GM19025 (cell line): ENCODE results near the gene RPL10.

ENCODE experiments used
- ATAC-seq: cut with Tn5 transposase; IDR thresholded peaks from one replicate; pipeline ENCODE4 v1.9.1; 2021; ENCODE audit warnings: mild to moderate bottlenecking, low read depth, moderate library complexity; ENCODE audit not compliant: unreplicated experiment

RPL10 gene

DNA sequence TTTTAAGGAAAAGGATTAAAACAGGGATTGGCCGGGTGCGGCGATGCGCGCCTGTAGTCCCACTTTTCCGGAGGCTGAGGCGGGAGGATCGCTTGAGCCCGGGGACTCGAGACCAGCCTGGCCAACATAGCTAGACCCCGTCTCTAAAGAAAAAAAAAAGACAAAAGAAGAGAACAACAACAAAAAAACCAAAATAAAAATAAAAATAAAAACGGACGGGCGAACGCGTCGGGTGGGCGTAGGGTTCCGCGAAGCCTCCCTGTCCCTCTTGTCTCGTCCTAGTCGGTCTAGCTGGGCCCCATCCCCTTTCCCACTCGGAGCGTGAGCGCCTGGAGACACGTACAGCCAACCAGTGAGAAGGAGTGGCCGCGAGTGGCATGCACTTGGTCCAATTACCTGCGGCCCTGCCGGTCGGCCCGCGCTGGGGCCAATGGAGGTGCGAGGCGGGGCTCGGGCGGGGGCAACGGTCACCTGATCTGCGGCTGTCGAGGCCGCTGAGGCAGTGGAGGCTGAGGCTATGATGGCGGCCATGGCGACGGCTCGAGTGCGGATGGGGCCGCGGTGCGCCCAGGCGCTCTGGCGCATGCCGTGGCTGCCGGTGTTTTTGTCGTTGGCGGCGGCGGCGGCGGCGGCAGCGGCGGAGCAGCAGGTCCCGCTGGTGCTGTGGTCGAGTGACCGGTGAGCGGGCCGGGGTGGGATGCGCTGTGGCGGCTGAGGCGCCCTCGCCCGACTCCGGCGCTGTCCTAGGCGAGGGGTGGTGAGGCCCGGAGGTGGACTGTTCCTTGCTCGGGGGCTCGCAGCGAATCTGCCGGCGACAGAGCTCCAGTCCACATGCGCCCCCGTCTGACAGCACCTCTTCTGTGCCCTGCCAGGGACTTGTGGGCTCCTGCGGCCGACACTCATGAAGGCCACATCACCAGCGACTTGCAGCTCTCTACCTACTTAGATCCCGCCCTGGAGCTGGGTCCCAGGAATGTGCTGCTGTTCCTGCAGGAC is 30.3 kb downstream of the RPL10 start, which contains the start of gene ATP6AP1:
TSS of gene ATP6AP1 (plus strand) at position 502 of the 996 bp plus-strand sequence. CDS start at position 518, 16 bp downstream.
- peak; percentile 99 for ATAC-seq

DNA sequence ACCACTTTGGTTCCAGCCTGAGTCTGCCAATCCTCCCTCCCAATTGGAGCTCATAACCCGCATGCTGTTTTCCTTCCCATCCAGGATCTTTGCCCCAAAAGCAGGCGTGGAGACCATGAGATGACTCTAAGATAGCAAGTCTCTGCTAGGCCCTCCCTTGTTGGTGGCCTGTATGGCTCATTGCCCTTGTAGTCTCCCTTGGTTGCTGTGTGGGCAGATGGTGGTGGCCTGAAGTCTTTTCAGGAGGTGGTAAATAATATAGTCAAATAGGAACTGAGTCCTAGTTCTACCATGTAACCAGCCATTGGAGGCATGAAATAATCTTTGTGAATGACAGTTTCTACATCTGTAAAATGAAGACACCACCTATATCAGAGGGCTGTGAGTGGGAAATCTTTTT is 31.5 kb downstream of the RPL10 start:
- ATAC-seq = no peak

DNA sequence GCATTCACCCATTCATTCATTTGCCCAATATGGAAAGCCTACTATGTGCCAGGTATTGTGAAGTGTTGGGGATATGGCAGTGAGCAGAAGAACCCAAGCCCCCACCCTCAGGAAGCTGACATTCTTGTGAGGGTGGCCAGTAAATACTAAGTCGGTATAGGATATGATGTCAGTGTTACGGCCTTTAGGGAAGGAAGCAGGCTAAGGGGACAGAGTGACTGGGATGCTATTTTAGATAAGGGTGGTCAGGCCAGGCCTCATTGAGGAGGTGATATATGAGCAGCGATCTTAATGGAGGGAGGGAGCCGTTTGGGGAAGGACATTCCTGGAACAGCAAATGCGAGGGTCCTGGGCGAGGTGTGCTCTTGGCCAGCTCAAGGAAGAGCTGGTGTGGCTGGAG is 32.3 kb downstream of the RPL10 start:
- ATAC-seq = no peak

DNA sequence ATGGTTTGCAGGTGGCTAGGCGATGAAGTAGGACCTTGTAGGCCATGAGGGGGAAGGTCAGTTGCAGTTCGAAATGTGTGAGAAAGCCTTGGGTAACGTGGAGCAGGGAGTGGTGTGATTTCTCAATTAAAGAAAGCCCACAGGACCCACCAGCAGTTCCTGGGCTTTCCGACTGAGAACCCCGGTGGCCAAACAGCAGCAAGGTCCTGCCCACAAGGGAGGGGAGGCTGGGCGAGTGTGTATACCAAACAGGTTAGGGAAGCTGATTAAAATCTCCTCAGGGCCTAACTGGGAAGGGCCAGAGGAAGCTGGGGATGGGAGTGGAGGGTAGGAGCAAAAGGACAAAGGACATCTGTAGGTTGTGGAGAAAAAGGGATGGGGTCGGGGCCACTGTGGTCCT is 32.7 kb downstream of the RPL10 start:
- ATAC-seq = no peak

DNA sequence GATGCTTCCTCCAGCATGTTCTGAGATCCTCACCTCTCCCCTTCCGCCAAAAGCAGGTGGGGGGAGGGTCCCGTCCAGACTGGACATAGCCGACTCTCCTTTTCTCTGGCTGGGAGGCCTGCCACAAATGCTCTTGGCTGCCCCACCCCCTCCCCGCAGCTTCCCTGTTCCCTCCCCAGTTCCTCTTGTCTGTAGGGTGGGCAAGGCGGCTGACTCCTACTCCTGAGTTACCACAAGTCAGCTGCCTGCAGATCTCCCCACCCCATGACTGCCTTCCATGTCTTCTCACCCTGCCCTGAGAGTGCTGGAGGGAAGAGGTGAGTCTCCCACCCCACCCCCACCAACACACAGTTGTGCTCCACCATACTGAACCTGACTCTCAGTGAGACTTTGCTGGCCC is 33.2 kb downstream of the RPL10 start:
- ATAC-seq = no peak

DNA sequence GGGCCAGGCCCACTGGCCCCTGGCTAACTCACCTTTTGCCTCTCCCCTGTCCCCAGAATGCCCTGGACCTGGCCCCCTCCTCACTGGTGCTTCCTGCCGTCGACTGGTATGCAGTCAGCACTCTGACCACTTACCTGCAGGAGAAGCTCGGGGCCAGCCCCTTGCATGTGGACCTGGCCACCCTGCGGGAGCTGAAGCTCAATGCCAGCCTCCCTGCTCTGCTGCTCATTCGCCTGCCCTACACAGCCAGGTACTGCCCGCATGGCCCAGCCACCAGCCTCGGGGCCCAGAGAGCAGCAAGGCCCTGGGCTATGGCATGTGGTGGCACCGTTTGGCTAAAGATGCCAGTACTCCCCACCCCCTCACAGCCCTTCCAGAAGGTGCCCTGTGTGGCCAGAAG is 34.0 kb downstream of the RPL10 start:
- ATAC-seq = no peak

DNA sequence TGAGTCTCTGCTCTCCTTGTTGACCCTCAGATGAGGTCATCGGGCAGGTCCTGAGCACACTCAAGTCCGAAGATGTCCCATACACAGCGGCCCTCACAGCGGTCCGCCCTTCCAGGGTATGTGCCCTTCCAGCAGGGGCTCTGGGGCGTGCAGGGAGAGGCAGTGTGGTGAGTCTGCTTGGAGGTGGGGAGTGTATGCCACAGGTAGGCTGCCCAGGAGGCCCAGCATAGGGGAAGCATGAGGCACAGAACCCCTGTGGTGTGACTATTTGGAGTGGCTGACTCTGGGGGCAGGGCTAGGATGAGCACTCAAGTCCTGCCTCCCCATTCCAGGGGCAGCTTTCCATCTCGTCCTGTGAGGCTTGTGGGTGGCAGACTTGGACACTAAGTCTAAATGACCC is 35.4 kb downstream of the RPL10 start:
- ATAC-seq = no peak

DNA sequence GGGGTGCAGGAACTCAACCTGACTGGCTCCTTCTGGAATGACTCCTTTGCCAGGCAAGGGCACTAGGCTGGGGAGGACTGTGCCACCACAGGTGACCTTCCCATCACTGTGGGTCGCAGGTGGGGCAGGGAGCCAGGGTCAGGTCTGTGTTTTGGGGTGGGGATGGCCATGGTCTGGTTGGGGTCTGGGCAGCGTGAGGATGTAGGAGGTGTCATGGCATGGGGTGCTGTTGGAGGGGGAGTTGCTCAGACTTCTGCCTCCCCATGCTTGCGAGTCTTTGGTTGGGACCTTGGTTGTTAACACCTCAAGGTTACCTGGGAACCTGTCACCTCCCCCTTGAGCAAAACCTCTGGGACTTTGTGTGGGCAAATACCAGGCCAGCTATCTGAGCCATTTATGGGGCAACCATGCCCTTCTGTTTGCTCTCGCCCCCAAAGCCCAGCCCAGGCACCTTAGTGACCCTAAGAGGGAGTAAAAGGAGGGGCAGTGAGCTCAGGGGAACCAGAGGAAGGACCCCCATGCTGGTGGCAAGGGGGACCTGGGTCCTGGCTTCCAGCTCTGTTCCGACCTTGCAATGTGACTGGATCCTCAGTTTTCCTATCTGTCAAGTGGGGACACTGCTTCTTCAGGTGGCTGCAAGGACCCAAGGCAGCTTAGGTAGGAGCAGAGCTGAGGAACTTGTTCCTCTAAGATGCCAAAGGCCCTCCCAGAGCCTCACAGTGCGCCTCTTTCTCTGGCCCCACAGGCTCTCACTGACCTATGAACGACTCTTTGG is 36.4 kb downstream of the RPL10 start:
- ATAC-seq = no peak

DNA sequence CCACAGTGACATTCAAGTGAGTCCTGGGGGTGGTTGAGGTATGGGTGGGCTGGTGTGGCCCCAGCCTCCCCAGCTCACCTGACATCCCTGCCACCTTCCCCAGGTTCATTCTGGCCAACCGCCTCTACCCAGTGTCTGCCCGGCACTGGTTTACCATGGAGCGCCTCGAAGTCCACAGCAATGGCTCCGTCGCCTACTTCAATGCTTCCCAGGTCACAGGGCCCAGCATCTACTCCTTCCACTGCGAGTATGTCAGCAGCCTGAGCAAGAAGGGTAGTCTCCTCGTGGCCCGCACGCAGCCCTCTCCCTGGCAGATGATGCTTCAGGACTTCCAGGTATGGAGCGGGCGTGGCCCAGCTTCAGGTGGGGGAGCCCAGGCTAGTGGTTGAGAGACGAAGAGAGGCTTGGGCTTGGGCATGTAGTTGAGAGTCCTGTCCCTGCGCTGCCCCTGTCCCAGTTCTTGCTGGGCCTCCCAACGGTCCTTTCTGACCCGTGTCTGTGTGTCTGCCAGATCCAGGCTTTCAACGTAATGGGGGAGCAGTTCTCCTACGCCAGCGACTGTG is 37.1 kb downstream of the RPL10 start:
- ATAC-seq = no peak

DNA sequence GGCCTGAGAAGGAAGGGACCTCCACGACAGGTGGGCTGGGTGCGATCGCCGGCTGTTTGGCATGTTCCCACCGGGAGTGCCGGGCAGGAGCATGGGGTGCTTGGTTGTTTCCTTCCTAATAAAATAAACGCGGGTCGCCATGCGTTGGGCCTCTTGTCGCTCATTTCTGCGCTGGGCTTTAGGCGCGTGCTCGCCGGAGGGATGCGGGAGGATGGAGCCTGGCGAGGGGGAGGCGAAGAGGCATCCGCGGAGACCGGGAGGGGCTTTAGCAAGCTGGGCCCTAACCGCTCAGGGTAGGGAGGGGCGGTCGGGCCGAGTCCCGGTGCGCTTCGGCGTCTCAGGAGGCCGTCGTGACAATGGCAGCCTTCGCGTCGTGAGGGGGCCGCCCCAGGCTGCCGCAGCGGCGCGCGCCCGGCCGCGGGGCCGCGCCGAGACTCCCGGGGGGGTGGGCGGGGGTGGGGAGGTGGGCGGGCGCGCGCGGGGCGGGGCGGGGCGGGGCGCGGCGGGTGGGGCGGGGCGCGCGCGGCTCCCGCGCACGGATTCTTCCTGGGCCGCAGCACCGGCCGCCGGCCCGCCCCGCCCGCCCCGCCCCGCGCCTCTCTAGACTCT is 38.3 kb downstream of the RPL10 start:
- ATAC-seq = peak; percentile 42

DNA sequence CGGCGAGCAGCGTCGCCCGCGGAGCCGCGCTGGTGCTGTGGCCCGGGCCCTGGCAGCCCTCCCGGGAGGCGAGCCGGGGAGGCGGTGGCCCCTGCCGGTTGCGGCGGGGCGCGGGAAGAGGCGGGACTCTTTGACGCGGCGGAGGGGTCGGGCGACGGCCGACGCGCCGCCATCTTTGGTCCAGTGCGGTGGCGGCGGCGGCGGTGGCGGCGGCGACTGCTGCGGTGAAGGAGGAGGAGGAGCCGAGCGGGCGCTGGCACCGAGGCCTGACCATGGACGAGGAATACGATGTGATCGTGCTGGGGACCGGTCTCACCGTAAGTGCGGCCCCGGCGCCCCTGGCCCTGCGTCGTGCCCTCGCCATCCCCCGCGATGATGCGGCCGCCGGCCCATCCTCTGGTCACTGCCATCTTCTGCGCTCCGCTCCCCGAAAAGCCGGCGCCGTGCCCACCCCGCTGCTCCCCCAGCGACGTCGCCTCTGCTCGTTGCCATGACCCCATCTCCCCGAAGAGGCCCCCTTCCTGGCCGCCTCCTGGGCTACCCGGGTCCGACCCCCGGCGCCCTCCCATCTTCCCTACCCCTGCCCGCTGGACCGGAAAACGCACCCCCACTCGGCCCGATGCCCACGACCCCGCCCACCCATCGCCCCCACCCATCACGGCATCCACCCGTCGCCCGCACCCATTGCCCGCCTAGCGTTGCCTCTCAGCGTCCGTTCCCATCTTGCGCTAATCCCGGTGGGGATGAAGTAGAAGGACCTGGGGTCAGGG is 39.0 kb downstream of the RPL10 start, which contains the start of gene GDI1:
TSS of gene GDI1 (plus strand) at position 172 of the 770 bp plus-strand sequence. CDS start at position 273, 101 bp downstream.
- ATAC-seq = peak; percentile 48

DNA sequence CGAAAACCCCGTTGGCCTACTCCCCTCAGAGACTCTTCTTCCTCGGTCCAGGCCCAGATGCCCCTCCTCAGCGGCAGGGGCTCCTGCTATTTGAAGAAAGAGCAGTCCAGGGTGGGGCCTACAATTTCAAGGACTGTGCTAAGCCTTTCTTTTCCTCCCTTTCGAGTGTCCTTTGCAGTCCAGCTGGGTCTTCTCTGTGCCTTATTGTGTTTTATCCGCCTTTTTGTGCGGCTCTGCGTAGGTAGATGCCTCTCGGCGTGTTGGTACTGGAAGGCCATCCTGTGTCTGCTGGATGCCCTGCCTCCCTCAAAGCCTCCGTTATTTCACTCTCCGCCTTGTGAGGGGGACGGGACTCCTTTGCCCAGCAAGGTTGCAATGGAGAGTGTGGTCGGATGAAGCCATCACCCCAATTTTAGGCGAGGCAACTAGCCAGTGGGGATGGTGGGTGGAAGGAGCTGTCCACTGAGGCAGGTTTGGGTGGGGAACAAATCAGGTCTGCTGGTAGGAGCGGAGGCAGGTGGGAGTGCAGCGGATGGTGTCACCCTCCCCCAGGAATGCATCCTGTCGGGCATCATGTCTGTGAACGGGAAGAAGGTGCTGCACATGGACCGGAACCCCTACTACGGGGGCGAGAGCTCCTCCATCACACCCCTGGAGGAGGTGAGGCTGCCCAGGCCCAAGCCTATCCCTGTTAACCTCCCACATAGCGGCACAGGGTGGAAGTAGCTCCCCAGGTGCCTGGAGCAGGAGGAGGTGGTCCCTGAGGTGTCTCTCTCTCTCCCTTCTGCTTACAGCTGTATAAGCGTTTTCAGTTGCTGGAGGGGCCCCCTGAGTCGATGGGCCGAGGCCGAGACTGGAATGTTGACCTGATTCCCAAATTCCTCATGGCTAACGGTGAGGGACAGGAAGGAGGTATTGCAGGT is 40.1 kb downstream of the RPL10 start:
- ATAC-seq = no peak

DNA sequence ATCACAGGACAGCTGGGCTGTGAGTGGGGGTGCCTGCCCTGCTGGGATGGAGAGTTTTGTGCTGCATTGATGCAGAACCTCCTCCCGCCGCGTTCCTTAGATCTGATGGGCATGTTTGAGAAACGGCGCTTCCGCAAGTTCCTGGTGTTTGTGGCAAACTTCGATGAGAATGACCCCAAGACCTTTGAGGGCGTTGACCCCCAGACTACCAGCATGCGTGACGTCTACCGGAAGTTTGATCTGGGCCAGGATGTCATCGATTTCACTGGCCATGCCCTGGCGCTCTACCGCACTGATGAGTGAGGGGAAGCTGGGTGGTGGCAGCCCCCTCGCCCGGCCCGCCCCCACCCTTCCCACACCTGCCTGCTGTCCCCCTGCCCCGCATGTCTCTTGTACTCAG is 41.7 kb downstream of the RPL10 start:
- ATAC-seq = no peak

DNA sequence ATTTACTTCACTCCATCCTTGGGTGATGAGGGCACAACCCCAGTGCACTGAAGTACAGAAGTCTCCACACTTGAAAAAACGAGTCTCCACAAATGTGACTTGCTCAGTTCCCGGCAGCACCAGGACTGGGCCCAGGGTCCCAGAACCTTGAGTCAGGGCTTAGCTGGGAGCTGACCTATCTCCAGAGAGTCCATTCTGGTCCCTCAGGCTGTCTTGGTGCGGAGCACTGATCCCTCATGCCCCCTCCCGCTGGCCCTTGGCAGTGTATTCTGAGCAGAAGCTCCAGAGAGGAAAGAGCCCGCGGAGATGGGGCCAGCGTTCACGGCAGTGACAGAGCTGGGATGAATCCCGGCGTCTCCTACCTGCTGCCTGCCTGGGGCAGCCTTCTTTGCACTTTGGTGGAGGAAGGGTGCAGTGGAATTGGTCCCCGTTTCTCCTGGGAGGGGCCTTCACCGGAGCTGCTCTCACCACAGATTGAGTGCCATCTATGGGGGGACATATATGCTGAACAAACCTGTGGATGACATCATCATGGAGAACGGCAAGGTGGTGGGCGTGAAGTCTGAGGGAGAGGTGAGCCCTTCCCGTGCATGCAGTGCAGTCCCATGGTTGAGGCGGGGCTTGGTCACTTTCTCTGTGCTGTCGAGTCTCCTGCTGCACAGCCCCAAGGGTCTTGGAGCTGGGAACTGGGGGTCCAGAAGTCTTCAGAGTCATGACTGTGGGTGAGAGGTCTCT is 42.6 kb downstream of the RPL10 start:
- no peak for ATAC-seq

DNA sequence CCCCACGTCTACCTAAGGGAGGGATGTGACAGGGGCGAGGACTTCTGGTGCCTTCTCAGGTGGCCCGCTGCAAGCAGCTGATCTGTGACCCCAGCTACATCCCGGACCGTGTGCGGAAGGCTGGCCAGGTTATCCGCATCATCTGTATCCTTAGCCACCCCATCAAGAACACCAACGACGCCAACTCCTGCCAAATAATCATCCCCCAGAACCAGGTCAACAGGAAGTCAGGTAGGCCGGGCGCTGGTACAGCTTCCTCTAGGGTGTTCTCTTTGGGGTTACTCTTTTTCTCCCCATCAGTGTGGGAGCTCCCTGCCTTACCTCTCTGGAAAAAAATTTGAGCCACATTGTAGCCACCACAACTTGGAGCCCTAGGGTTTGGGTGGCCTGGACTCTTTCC is 43.4 kb downstream of the RPL10 start:
- ATAC-seq = no peak

DNA sequence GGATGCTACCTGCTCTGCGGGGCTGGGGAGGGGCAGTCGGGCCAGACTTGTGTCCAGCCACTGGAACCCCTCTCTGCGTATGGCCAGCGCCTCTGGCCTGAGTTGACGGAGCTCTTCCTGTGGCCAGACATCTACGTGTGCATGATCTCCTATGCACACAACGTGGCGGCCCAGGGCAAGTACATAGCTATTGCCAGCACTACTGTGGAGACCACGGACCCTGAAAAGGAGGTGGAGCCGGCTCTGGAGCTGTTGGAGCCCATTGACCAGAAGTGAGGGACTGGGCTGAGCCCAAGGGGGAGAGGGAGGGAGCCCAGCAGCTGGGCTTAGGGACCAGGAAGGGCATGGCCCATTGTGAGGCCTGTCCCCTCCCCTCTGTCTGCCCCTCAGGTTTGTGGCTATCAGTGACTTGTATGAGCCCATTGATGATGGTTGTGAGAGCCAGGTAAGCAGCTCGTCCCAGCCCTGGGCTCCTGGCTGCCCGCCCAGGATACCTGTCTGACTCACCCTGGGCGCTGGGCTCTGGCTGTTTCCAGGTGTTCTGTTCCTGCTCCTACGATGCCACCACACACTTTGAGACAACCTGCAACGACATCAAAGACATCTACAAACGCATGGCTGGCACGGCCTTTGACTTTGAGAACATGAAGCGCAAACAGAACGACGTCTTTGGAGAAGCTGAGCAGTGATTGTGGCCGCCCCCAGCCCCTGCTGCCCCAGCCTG is 44.0 kb downstream of the RPL10 start:
- no peak for ATAC-seq

DNA sequence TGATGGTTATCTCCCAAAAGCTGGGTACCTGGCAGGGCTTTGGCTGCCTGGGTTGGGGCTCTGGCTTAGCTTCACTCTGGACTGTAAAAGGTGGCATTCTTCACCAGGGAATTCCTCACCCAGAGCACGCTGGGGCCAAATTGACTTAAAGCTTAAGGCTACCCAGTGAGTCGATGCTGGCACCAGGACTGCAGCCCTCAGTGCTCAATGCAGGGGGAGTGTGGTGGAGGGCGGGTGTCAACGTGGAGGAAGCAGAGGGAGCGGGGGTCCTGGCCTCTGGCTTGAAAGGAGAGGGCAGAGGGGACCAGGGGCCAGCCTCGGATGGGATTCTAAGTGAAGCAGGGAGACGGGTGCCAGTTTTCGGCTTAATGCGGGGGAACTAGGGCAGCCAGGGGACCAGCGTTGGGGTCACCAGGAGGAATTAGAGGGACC is 45.3 kb downstream of the RPL10 start:
- no peak for ATAC-seq
